H9 (cell line): ENCODE results near the gene IL1R2. TPM values are rescaled to one million over a fixed set of nuclear protein-coding genes. Genes with fewer than 3 reads are reported as not detected.
"Not testable (repeated sequence)": the region's sequence is repeated elsewhere in the genome, so short reads cannot be mapped to it uniquely, and the experiment has no call there.

ENCODE experiments used
- DNase-seq: peaks from one replicate; pipeline ENCODE4 v3.0.0-alpha.2; 2017
- H2AFZ ChIP-seq: one replicate; pipeline ENCODE4 v1.6.1; 2013; ENCODE audit warnings: mild to moderate bottlenecking, low read length, control low read depth, moderate library complexity
- H2AK5ac ChIP-seq: 2 replicates; pipeline ENCODE4 v1.6.1; 2013; ENCODE audit warnings: low read length, control low read depth, mixed read lengths; ENCODE audit not compliant: insufficient read length
- H2BK120ac ChIP-seq: one replicate; pipeline ENCODE4 v1.6.1; 2013; ENCODE audit warnings: low read depth, mild to moderate bottlenecking, low read length, control low read depth, inconsistent platforms; ENCODE audit not compliant: poor library complexity, severe bottlenecking
- H2BK12ac ChIP-seq: 2 replicates; pipeline ENCODE4 v1.6.1; 2013; ENCODE audit warnings: low read length, control low read depth, mixed read lengths, low read depth; ENCODE audit not compliant: insufficient read length
- H2BK15ac ChIP-seq: 2 replicates; pipeline ENCODE4 v1.6.1; 2013; ENCODE audit warnings: low read depth, low read length, control low read depth
- H2BK20ac ChIP-seq: one replicate; pipeline ENCODE4 v1.6.1; 2013; ENCODE audit warnings: low read depth, mild to moderate bottlenecking, low read length, control low read depth, inconsistent platforms; ENCODE audit not compliant: poor library complexity, severe bottlenecking
- H2BK5ac ChIP-seq: 2 replicates; pipeline ENCODE4 v1.6.1; 2013; ENCODE audit warnings: low read length, control low read depth, mixed read lengths; ENCODE audit not compliant: insufficient read length
- H3K14ac ChIP-seq: 2 replicates; pipeline ENCODE4 v1.6.1; 2013; ENCODE audit warnings: low read length, control low read depth; ENCODE audit not compliant: insufficient read depth
- H3K18ac ChIP-seq: 2 replicates; pipeline ENCODE4 v1.6.1; 2013; ENCODE audit warnings: low read depth, mild to moderate bottlenecking, mixed read lengths, low read length, control low read depth; ENCODE audit not compliant: insufficient read length
- H3K23ac ChIP-seq: 2 replicates; pipeline ENCODE4 v1.6.1; 2013; ENCODE audit warnings: low read length, control low read depth, mixed read lengths, low read depth; ENCODE audit not compliant: insufficient read length
- H3K23me2 ChIP-seq: 2 replicates; pipeline ENCODE4 v1.6.1; 2013; ENCODE audit warnings: low read depth, mild to moderate bottlenecking, mixed read lengths, low read length, control low read depth; ENCODE audit not compliant: insufficient read length, poor library complexity, severe bottlenecking
- H3K27ac ChIP-seq: 2 replicates; pipeline ENCODE4 v1.5.1; 2013; ENCODE audit warnings: low read length, control low read depth, mixed read lengths, low read depth; ENCODE audit not compliant: insufficient read length
- H3K27me3 ChIP-seq: 2 replicates; pipeline ENCODE4 v1.6.1; 2013; ENCODE audit warnings: low read length, control low read depth, inconsistent platforms; ENCODE audit not compliant: insufficient read depth
- H3K4ac ChIP-seq: 2 replicates; pipeline ENCODE4 v1.6.1; 2013; ENCODE audit warnings: low read depth, mild to moderate bottlenecking, control low read depth, inconsistent platforms, low read length, moderate library complexity
- H3K4me1 ChIP-seq: 2 replicates; pipeline ENCODE4 v1.6.1; 2013; ENCODE audit warnings: low read length, control low read depth, inconsistent platforms; ENCODE audit not compliant: insufficient read depth
- H3K4me2 ChIP-seq: 2 replicates; pipeline ENCODE4 v1.6.1; 2013; ENCODE audit warnings: low read length, control low read depth, mixed read lengths; ENCODE audit not compliant: insufficient read length, insufficient read depth
- H3K56ac ChIP-seq: 2 replicates; pipeline ENCODE4 v1.6.1; 2013; ENCODE audit warnings: low read depth, mild to moderate bottlenecking, mixed read lengths, low read length, control low read depth; ENCODE audit not compliant: insufficient read length
- H3K79me1 ChIP-seq: 2 replicates; pipeline ENCODE4 v1.6.1; 2013; ENCODE audit warnings: low read depth, mild to moderate bottlenecking, moderate library complexity, low read length, control low read depth, inconsistent platforms; ENCODE audit not compliant: insufficient read depth, poor library complexity, severe bottlenecking
- H3K79me2 ChIP-seq: 2 replicates; pipeline ENCODE4 v1.6.1; 2013; ENCODE audit warnings: low read length, control low read depth, inconsistent platforms; ENCODE audit not compliant: insufficient read depth
- H3K9ac ChIP-seq: 2 replicates; pipeline ENCODE4 v1.6.1; 2013; ENCODE audit warnings: low read length, control low read depth, mixed read lengths; ENCODE audit not compliant: insufficient read length; ENCODE audit errors: extremely low read depth
- H3K9me3 ChIP-seq: one replicate; pipeline ENCODE4 v1.6.1; 2013; ENCODE audit warnings: low read depth, low read length, inconsistent platforms; ENCODE audit not compliant: control insufficient read depth
- H3T11ph ChIP-seq: one replicate; pipeline ENCODE4 v1.6.1; 2013; ENCODE audit warnings: mild to moderate bottlenecking, low read length, control low read depth, inconsistent platforms
- H4K20me1 ChIP-seq: one replicate; pipeline ENCODE4 v1.6.1; 2013; ENCODE audit not compliant: control insufficient read depth, insufficient read length, insufficient read depth
- H4K5ac ChIP-seq: 2 replicates; pipeline ENCODE4 v1.6.1; 2013; ENCODE audit warnings: low read depth, mild to moderate bottlenecking, mixed read lengths, low read length, control low read depth; ENCODE audit not compliant: insufficient read length
- H4K8ac ChIP-seq: replicated peaks from 2 replicates; pipeline ENCODE4 v1.6.1; 2013; ENCODE audit warnings: low read length, control low read depth, mixed read lengths, low read depth; ENCODE audit not compliant: insufficient read length
- H4K91ac ChIP-seq: 2 replicates; pipeline ENCODE4 v1.6.1; 2013; ENCODE audit warnings: low read depth, mild to moderate bottlenecking, moderate library complexity, mixed read lengths, low read length, control low read depth; ENCODE audit not compliant: insufficient read length
- H3K27ac Mint-ChIP-seq, 3 experiments: 2 replicates in 2 of 3; 3 replicates in 1 of 3; pipeline ENCODE4 v1.8.0; 2020 to 2021; ENCODE audit warnings: mixed read lengths in 3 of 3, mild to moderate bottlenecking in 1 of 3, moderate library complexity in 1 of 3
- H3K27me3 Mint-ChIP-seq: 2 replicates; pipeline ENCODE4 v1.8.0; 2021; ENCODE audit warnings: low read depth, mild to moderate bottlenecking, moderate library complexity, mixed read lengths
- H3K36me3 Mint-ChIP-seq, 3 experiments: 2 replicates in 2 of 3; 3 replicates in 1 of 3; pipeline ENCODE4 v1.8.0; 2020 to 2021; ENCODE audit warnings: low read depth in 3 of 3, mixed read lengths in 3 of 3; ENCODE audit not compliant: insufficient read depth in 1 of 3
- H3K4me1 Mint-ChIP-seq, 2 experiments: 2 replicates each; pipeline ENCODE4 v1.8.0; 2020; ENCODE audit warnings: mixed read lengths in 2 of 2
- H3K4me3 Mint-ChIP-seq, 2 experiments: 2 replicates in 1 of 2; 3 replicates in 1 of 2; pipeline ENCODE4 v1.8.0; 2020 to 2021; ENCODE audit warnings: mild to moderate bottlenecking in 2 of 2, mixed read lengths in 2 of 2, moderate library complexity in 1 of 2
- H3K9me3 Mint-ChIP-seq, 2 experiments: 2 replicates in 1 of 2; 3 replicates in 1 of 2; pipeline ENCODE4 v1.8.0; 2020; ENCODE audit warnings: mild to moderate bottlenecking in 2 of 2, mixed read lengths in 2 of 2, moderate library complexity in 1 of 2
- CTCF ChIP-seq: fragments of 200-600 bp; sonication (generic); conservative IDR thresholded peaks from 3 replicates; pipeline ENCODE4 v1.8.0; 2021; ENCODE audit warnings: antibody characterized with exemption, mild to moderate bottlenecking
- WGBS: extraction: QIAGEN DNeasy Blood & Tissue Kit; methylation state at CpG from one replicate; pipeline ENCODE4 v1.1.7; 2013; ENCODE audit warnings: missing lambda C conversion rate, low lambda C conversion rate, mixed read lengths; ENCODE audit not compliant: insufficient read length; ENCODE audit errors: extremely low coverage; 5-methylcytosine and 5-hydroxymethylcytosine counted together
- total RNA-seq: library from RNA; stranded (reverse); gene quantifications from 2 replicates; pipeline ENCODE4 v1.2.1, GENCODE V29; 2021

IL1R2 gene
- total RNA-seq, 1 experiment from 2014 or later: not detected

GRCh38 chr2:102066554-102066953 is 74.8 kb downstream of the IL1R2 start:
- Histone ChIP-seq H2BK5ac (no peak overlapping the region), H3K27me3 (no peaks in the 10 kb centered on the region), H2AK5ac (no peak overlapping the region), H3K79me1 (no peaks in the 10 kb centered on the region), H3K56ac (no peak overlapping the region), H4K8ac (no peak overlapping the region), H3K9me3 (no peaks in the 10 kb centered on the region), H3K79me2 (no peaks in the 10 kb centered on the region), H2BK12ac (no peak overlapping the region), H3K18ac (no peak overlapping the region), H3K27ac (no peak overlapping the region), H3K4me1 (no peaks in the 10 kb centered on the region), H2AFZ (no peak overlapping the region), H4K5ac (no peak overlapping the region), H3K14ac (no peak overlapping the region), H2BK120ac (no peak overlapping the region), H2BK15ac (no peak overlapping the region), H2BK20ac (no peak overlapping the region), H3T11ph (no peak overlapping the region), H3K23me2 (no peaks in the 10 kb centered on the region), H3K9ac (no peak overlapping the region), H4K20me1 (no peaks in the 10 kb centered on the region), H4K91ac (no peak overlapping the region), H3K4me2 (no peak overlapping the region), H3K4ac (no peak overlapping the region), H3K23ac (no peak overlapping the region)
- Mint-ChIP-seq H3K4me3 (no peak overlapping the region), H3K36me3 (peaks cover 0 to 4% (median 2%) of the 10 kb centered on the region in 3 experiments; a peak in 2 of 7 replicates), H3K27me3 (peaks cover 4% of the 10 kb centered on the region), H3K27ac (no peak overlapping the region), H3K9me3 (peaks cover 0 to 2% of the 10 kb centered on the region in 2 experiments; a peak in 1 of 5 replicates), H3K4me1 (peaks cover 3 to 4% of the 10 kb centered on the region in 2 experiments; a peak in 1 of 4 replicates)
- DNase-seq: no peak
- no CpG with 5 or more reads among the region's 6 CpGs for WGBS
- no peak for TF ChIP-seq CTCF

GRCh38 chr2:102068126-102068525 is 76.4 kb downstream of the IL1R2 start:
- not testable (repeated sequence) for H2BK15ac ChIP-seq, H4K91ac ChIP-seq, H3K18ac ChIP-seq, H2BK20ac ChIP-seq, H3K56ac ChIP-seq, H3K27ac ChIP-seq, DNase-seq, H3K4me1 ChIP-seq, H2BK120ac ChIP-seq, H2BK5ac ChIP-seq, H3K9me3 ChIP-seq, H3K23ac ChIP-seq, H3K9ac ChIP-seq, H2AFZ ChIP-seq, H3K27me3 ChIP-seq, H3K9me3 Mint-ChIP-seq, H3K23me2 ChIP-seq, H2BK12ac ChIP-seq, H3K79me1 ChIP-seq, H3K4me2 ChIP-seq, H3K79me2 ChIP-seq, H4K5ac ChIP-seq, H3K4ac ChIP-seq, H3K4me1 Mint-ChIP-seq, H3K36me3 Mint-ChIP-seq, H2AK5ac ChIP-seq, H3K27me3 Mint-ChIP-seq, H3K4me3 Mint-ChIP-seq, H3K14ac ChIP-seq, H4K20me1 ChIP-seq, H4K8ac ChIP-seq, H3T11ph ChIP-seq
- peak overlapping the region in 1 of 3 experiments; percentile 47; a peak in 1 of 7 replicates for H3K27ac Mint-ChIP-seq
